Transverse colon (tissue), 4 donors: ENCODE measurements around the gene CAST. TPM values are rescaled to one million over a fixed set of nuclear protein-coding genes. Genes with fewer than 3 reads are reported as not detected.

Experiments used
- DNase-seq: peaks from one replicate; pipeline ENCODE4 v3.0.0-alpha.2; 2019
- H3K27ac ChIP-seq, 4 donors: fragments of 200-600 bp; sonication (generic); 2 replicates each; pipeline ENCODE4 v1.5.1; 2016 to 2018; ENCODE audit warnings: inconsistent platforms in 4 of 4
- H3K27me3 ChIP-seq: fragments of 200-600 bp; sonication (generic); 2 replicates; pipeline ENCODE4 v1.5.1; 2017; ENCODE audit warnings: inconsistent platforms
- H3K36me3 ChIP-seq, 4 donors: fragments of 200-600 bp; sonication (generic); 2 replicates each; pipeline ENCODE4 v1.5.1; 2017 to 2019; ENCODE audit warnings: inconsistent platforms in 4 of 4
- H3K4me1 ChIP-seq, 4 donors: fragments of 200-600 bp; sonication (generic); 2 replicates each; pipeline ENCODE4 v1.5.1; 2017 to 2020; ENCODE audit warnings: inconsistent platforms in 4 of 4
- H3K4me3 ChIP-seq, 4 donors: fragments of 200-600 bp; sonication (generic); 1 replicate in 1 of 4; 2 replicates in 3 of 4; pipeline versions ENCODE4 v1.5.1 to v1.6.1; 2017 to 2019; ENCODE audit warnings: inconsistent platforms in 4 of 4
- H3K9me3 ChIP-seq, 2 donors: fragments of 200-600 bp; sonication (generic); 2 replicates each; pipeline ENCODE4 v1.5.1; 2017 to 2019; ENCODE audit warnings: inconsistent platforms in 2 of 2
- EP300 ChIP-seq: sonication (generic); formaldehyde crosslinking; IDR thresholded peaks from one replicate; pipeline ENCODE4 v1.6.1; 2017; ENCODE audit warnings: antibody characterized with exemption, low read depth
- POLR2A ChIP-seq: fragments of 450-650 bp; IDR thresholded peaks from one replicate; pipeline ENCODE4 v1.6.1; 2016; ENCODE audit warnings: antibody characterized with exemption, mild to moderate bottlenecking, moderate library complexity
- POLR2AphosphoS5 ChIP-seq, 3 donors: sonication (generic); formaldehyde crosslinking; IDR thresholded peaks; one replicate each; pipeline ENCODE4 v1.6.1; 2016; ENCODE audit warnings: antibody characterized with exemption in 3 of 3
- WGBS, 2 donors: methylation state at CpG; one replicate each; pipeline ENCODE4 v1.1.5; 2018; ENCODE audit warnings: low coverage in 1 of 2; 5-methylcytosine and 5-hydroxymethylcytosine counted together
- in situ Hi-C, 4 donors: fragments of 200-750 bp; cut with MboI; loops; one replicate each; pipeline versions ENCODE4 v1.15.0 to v1.15.1; 2017; ENCODE audit warnings: low sequenced_read_pairs in 3 of 4, low pct_ligation_motif_present in 1 of 4, low pct_unique_long_range_greater_than_20kb in 1 of 4
- intact Hi-C: fragments of 100-400 bp; cut with DNase I; formaldehyde crosslinking; loops from one replicate; pipeline ENCODE4 v1.15.1; 2023; ENCODE audit warnings: low total_unique reads
- total RNA-seq, 4 donors: library from RNA; depleted of rRNA; stranded (reverse); fragments of >200 nt; gene quantifications; one replicate each; pipeline ENCODE4 v1.1.0, GENCODE V29; 2016
- TF ChIP-seq, protein P1 (sequence below), 5 experiments: fragments of 200-600 bp in 3 of 5; fragments of 450-650 bp in 2 of 5; sonication (generic) in 3 of 5; IDR thresholded peaks; 1 replicate in 2 of 5; 2 replicates in 3 of 5; pipeline ENCODE4 v1.5.1; 2016 to 2017; ENCODE audit warnings: antibody characterized with exemption in 5 of 5, inconsistent platforms in 3 of 5, mild to moderate bottlenecking in 2 of 5, moderate library complexity in 1 of 5

Gene CAST
- total RNA-seq, 4 donors from 2014 or later: 237 to 556 (median 335) TPM

DNA sequence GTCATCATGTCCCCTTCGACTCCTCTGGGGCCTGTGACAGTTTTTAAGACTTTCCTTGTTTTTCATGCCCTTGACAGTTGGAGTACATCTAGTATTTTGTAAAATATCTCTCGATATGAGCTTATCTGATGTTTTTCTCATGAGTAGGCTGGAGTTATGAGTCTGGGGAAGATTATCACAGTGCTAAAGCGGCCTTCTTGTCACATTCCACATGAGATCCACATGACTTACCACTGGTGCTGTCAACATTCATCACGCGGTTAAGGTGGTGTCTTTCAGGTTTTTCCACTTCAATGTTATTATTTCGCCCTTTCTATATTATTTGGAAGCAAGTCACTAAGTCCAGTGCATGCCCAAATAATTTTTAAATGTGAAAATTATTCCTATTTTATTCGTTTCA lies 17.1 kb upstream of the CAST start:
- TF ChIP-seq POLR2AphosphoS5 (IDR thresholded peaks at IDR 0.05) (no peak), EP300 (no peak), POLR2A (no peak)
- TF ChIP-seq, protein P1, sequence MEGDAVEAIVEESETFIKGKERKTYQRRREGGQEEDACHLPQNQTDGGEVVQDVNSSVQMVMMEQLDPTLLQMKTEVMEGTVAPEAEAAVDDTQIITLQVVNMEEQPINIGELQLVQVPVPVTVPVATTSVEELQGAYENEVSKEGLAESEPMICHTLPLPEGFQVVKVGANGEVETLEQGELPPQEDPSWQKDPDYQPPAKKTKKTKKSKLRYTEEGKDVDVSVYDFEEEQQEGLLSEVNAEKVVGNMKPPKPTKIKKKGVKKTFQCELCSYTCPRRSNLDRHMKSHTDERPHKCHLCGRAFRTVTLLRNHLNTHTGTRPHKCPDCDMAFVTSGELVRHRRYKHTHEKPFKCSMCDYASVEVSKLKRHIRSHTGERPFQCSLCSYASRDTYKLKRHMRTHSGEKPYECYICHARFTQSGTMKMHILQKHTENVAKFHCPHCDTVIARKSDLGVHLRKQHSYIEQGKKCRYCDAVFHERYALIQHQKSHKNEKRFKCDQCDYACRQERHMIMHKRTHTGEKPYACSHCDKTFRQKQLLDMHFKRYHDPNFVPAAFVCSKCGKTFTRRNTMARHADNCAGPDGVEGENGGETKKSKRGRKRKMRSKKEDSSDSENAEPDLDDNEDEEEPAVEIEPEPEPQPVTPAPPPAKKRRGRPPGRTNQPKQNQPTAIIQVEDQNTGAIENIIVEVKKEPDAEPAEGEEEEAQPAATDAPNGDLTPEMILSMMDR (IDR thresholded peaks at IDR 0.05): no peak
- intact Hi-C loops: no loop called here
- no peak for DNase-seq
- Histone ChIP-seq H3K4me3 (no peak overlapping the region), H3K36me3 (no peaks in the 10 kb centered on the region), H3K27me3 (no peaks in the 10 kb centered on the region), H3K4me1 (peaks cover 4 to 42% (median 20%) of the 10 kb centered on the region in 4 donors), H3K9me3 (no peaks in the 10 kb centered on the region), H3K27ac (no peak overlapping the region)
- WGBS, 2 donors: 84 to 88% methylated on average over 7 of the region's 7 CpGs
- in situ Hi-C loops: no loop called here

DNA sequence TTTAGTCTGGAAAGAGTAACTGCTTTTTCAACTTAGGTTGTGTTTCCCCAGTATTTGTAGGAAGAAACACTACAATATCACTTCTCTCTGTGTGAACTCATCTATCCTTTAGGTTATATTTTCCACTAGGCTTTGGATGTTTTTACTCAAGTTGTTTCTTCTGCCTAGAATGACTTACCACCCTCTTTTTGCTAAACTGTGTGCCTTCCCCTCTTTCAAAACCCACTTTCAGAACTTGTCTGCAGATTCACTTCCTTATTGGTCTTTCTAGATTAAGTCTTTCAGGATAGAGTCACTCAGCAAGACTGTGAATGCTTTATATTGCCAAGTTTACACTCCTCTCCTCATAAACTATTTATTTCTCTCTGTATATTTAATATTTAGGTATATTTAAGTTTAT lies 14.2 kb upstream of the CAST start:
- Histone ChIP-seq H3K9me3 (no peaks in the 10 kb centered on the region), H3K4me3 (no peak overlapping the region), H3K27me3 (no peaks in the 10 kb centered on the region), H3K27ac (peak overlapping the region; percentile 24 to 83 (median 66)), H3K36me3 (no peaks in the 10 kb centered on the region), H3K4me1 (peaks cover 4 to 33% (median 24%) of the 10 kb centered on the region in 4 donors)
- no peak for DNase-seq
- intact Hi-C loops (no loop called here), in situ Hi-C loops (no loop called here)
- TF ChIP-seq POLR2A: no peak
- TF ChIP-seq, protein P1 (IDR thresholded peaks at IDR 0.05): no peak
- no peak for TF ChIP-seq POLR2AphosphoS5 (IDR thresholded peaks at IDR 0.05)
- TF ChIP-seq EP300: no peak

DNA sequence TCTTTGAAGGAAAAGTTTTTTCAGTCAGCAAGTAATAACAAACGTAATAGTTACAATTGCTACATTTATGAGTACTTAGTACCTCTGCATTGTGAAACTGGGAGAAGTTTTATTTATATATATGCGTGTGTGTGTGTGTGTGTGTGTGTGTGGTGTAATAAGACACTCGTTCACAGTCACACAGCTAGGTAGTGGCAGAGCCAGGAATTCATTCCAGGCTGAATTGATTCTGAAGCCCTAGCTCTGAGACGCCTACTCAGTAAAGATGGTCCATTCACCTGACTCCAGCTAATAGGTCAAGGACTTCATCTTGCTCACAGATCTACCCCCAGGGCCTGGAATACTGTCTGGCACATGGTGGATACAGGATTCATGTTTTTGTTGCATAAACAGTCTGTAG lies 13.6 kb upstream of the CAST start:
- peak overlapping the region; percentile 65 to 83 (median 74) for H3K27ac ChIP-seq
- in situ Hi-C loops: no loop called here
- H3K4me1 ChIP-seq: peaks cover 4 to 33% (median 24%) of the 10 kb centered on the region in 4 donors

DNA sequence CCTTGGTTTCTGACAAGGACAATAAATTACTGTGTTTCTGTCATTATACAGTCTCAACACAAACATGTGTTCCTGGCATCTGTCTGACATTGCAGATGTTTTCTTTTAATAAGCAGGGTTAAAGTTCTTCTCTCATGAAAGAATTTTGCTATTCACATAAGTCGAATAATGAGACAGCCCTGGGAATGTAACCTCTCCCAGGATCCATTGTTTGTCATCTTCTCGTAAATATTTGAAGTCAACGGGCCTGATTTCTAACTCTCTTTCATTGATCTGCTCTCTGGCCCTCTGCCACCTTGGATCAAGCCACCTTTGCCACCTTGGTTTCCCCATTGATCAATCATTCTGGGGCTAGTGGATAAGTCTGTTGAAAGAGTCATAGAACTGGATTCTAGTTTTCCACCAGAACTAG lies 12.9 kb upstream of the CAST start:
- H3K27ac ChIP-seq: peak overlapping the region; percentile 65 to 83 (median 74)
- intact Hi-C loops: no loop called here
- no peak overlapping the region for H3K4me3 ChIP-seq
- no peaks in the 10 kb centered on the region for H3K36me3 ChIP-seq
- in situ Hi-C loops: no loop called here
- TF ChIP-seq POLR2AphosphoS5 (IDR thresholded peaks at IDR 0.05) (no peak), POLR2A (no peak), EP300 (no peak)
- TF ChIP-seq, protein P1 (IDR thresholded peaks at IDR 0.05): no peak
- H3K9me3 ChIP-seq: no peaks in the 10 kb centered on the region
- no peaks in the 10 kb centered on the region for H3K27me3 ChIP-seq
- 45 to 54% methylated on average over 3 of the region's 3 CpGs for WGBS, 2 donors
- peaks cover 4 to 33% (median 24%) of the 10 kb centered on the region in 4 donors for H3K4me1 ChIP-seq
- no peak for DNase-seq

More for the DNA sequence above, 13.6 kb upstream of the CAST start:
- Histone ChIP-seq H3K36me3 (no peaks in the 10 kb centered on the region), H3K4me3 (no peak overlapping the region), H3K9me3 (no peaks in the 10 kb centered on the region), H3K27me3 (no peaks in the 10 kb centered on the region)
- intact Hi-C loops: no loop called here
- WGBS, 2 donors: 16 to 50% methylated on average over 3 to 4 of the region's 4 CpGs
- no peak for TF ChIP-seq POLR2A
- TF ChIP-seq, protein P1 (IDR thresholded peaks at IDR 0.05): no peak
- no peak for TF ChIP-seq POLR2AphosphoS5 (IDR thresholded peaks at IDR 0.05)
- TF ChIP-seq EP300: no peak
- no peak for DNase-seq
